Measurements from ENCODE around the gene GLIPR1. TPM values are rescaled to one million over a fixed set of nuclear protein-coding genes. Genes with fewer than 3 reads are reported as not detected.
A peak's percentile ranks its signal among the peaks of the same experiment; 100 is the strongest.

The GLIPR1 gene
- total RNA-seq, 1 experiment from 2014 or later: 36.4 TPM

- H3K4me1 Mint-ChIP-seq (ENCODE audit: insufficient read depth, unreplicated experiment): no peaks in the 10 kb centered on the region
- peak; percentile 59 for DNase-seq (ENCODE audit: unreplicated experiment)
- ChIA-PET CTCF (interaction anchor here (0.5 to 4.8 kb wide), 58 partner anchors 9 to 1425 kb away, joined by 3 to 117 read pairs (median 3); partner anchors contain the start of genes BBS10, KRR1 and PHLDA1), POLR2A (interaction anchor here (0.5 to 5.4 kb wide), 6 partner anchors 186 to 821 kb away, joined by 3 to 47 read pairs (median 3); partner anchors contain the start of genes BBS10, NAP1L1 and PHLDA1)
- peaks cover 5% of the 10 kb centered on the region for H3K9me3 Mint-ChIP-seq (ENCODE audit: unreplicated experiment)
- H3K27me3 Mint-ChIP-seq (ENCODE audit: insufficient read depth, unreplicated experiment): no peaks in the 10 kb centered on the region
- no peak overlapping the region for H3K27ac Mint-ChIP-seq (ENCODE audit: low read depth, unreplicated experiment)
- no TSS peak for BruUV-seq (replicated peaks)
- no peaks in the 10 kb centered on the region for H3K36me3 Mint-ChIP-seq (ENCODE audit: insufficient read depth, unreplicated experiment)
- intact Hi-C loops (cut with micrococcal nuclease): loop anchor here (1.0 to 5.0 kb wide), 7 partner anchors 96 to 1060 kb away; partner anchors contain the start of gene PHLDA1
- no peak overlapping the region for H3K4me3 Mint-ChIP-seq (ENCODE audit: unreplicated experiment)
- TF ChIP-seq CTCF (IDR thresholded peaks at IDR 0.05; ENCODE audit: unreplicated experiment): peak; percentile 55
Measured at GRCh38 chr12:75526655-75527511, 46.3 kb downstream of the GLIPR1 start.

GRCh38 chr12:75528272-75528671 lies 47.7 kb downstream of the GLIPR1 start:
- Mint-ChIP-seq H3K36me3 (ENCODE audit: insufficient read depth, unreplicated experiment) (no peaks in the 10 kb centered on the region), H3K27me3 (ENCODE audit: insufficient read depth, unreplicated experiment) (no peaks in the 10 kb centered on the region), H3K9me3 (ENCODE audit: unreplicated experiment) (no peaks in the 10 kb centered on the region), H3K4me1 (ENCODE audit: insufficient read depth, unreplicated experiment) (no peaks in the 10 kb centered on the region), H3K27ac (ENCODE audit: low read depth, unreplicated experiment) (no peak overlapping the region), H3K4me3 (ENCODE audit: unreplicated experiment) (no peak overlapping the region)
- DNase-seq (ENCODE audit: unreplicated experiment): no peak
- intact Hi-C loops (cut with micrococcal nuclease): loop anchor here (5.0 kb wide), 1 partner anchor 289 kb away; no protein-coding TSS in a partner anchor
- ChIA-PET POLR2A (interaction anchor here (1.0 to 5.4 kb wide), 3 partner anchors 503 to 1058 kb away, joined by 3 to 47 read pairs (median 3); partner anchors contain the start of genes BBS10 and PHLDA1), CTCF (interaction anchor here (0.6 to 4.8 kb wide), 20 partner anchors 15 to 1059 kb away, joined by 3 to 117 read pairs (median 4); partner anchors contain the start of gene PHLDA1)
- no TSS peak for BruUV-seq (replicated peaks)
- TF ChIP-seq CTCF (IDR thresholded peaks at IDR 0.05; ENCODE audit: unreplicated experiment): no peak

GRCh38 chr12:75528692-75529091 lies 48.1 kb downstream of the GLIPR1 start:
- Mint-ChIP-seq H3K27me3 (ENCODE audit: insufficient read depth, unreplicated experiment) (no peaks in the 10 kb centered on the region), H3K4me3 (ENCODE audit: unreplicated experiment) (no peak overlapping the region), H3K9me3 (ENCODE audit: unreplicated experiment) (no peaks in the 10 kb centered on the region), H3K36me3 (ENCODE audit: insufficient read depth, unreplicated experiment) (no peaks in the 10 kb centered on the region), H3K4me1 (ENCODE audit: insufficient read depth, unreplicated experiment) (no peaks in the 10 kb centered on the region), H3K27ac (ENCODE audit: low read depth, unreplicated experiment) (no peak overlapping the region)
- no peak for TF ChIP-seq CTCF (IDR thresholded peaks at IDR 0.05; ENCODE audit: unreplicated experiment)
- BruUV-seq (replicated peaks): no TSS peak
- POLR2A ChIA-PET: interaction anchor here (1.0 to 5.4 kb wide), 3 partner anchors 503 to 1058 kb away, joined by 3 to 47 read pairs (median 3); partner anchors contain the start of genes BBS10 and PHLDA1
- CTCF ChIA-PET: interaction anchor here (0.6 to 4.8 kb wide), 10 partner anchors 17 to 1058 kb away, joined by 3 to 117 read pairs (median 4); partner anchors contain the start of gene PHLDA1
- intact Hi-C loops (cut with micrococcal nuclease): loop anchor here (5.0 kb wide), 1 partner anchor 289 kb away; no protein-coding TSS in a partner anchor
- no peak for DNase-seq (ENCODE audit: unreplicated experiment)

GRCh38 chr12:75529316-75529715 lies 48.8 kb downstream of the GLIPR1 start:
- TF ChIP-seq CTCF (IDR thresholded peaks at IDR 0.05; ENCODE audit: unreplicated experiment): no peak
- Mint-ChIP-seq H3K27me3 (ENCODE audit: insufficient read depth, unreplicated experiment) (no peaks in the 10 kb centered on the region), H3K36me3 (ENCODE audit: insufficient read depth, unreplicated experiment) (no peaks in the 10 kb centered on the region), H3K4me3 (ENCODE audit: unreplicated experiment) (no peak overlapping the region), H3K4me1 (ENCODE audit: insufficient read depth, unreplicated experiment) (no peaks in the 10 kb centered on the region), H3K9me3 (ENCODE audit: unreplicated experiment) (no peaks in the 10 kb centered on the region), H3K27ac (ENCODE audit: low read depth, unreplicated experiment) (no peak overlapping the region)
- ChIA-PET CTCF (interaction anchor here (1.0 to 4.8 kb wide), 4 partner anchors 94 to 508 kb away, joined by 3 to 117 read pairs (median 8); partner anchors contain the start of gene PHLDA1), POLR2A (interaction anchor here (5.4 kb wide), 1 partner anchor 502 kb away, joined by 47 read pairs; the partner anchor contains the start of gene PHLDA1)
- no TSS peak for BruUV-seq (replicated peaks)
- intact Hi-C loops (cut with micrococcal nuclease): loop anchor here (5.0 kb wide), 1 partner anchor 288 kb away; no protein-coding TSS in a partner anchor
- DNase-seq (ENCODE audit: unreplicated experiment): no peak
